H9 (cell line): ENCODE measurements around the gene GLCE. TPM values are rescaled to one million over a fixed set of nuclear protein-coding genes. Genes with fewer than 3 reads are reported as not detected.

Experiments used
- DNase-seq: peaks from one replicate; pipeline ENCODE4 v3.0.0-alpha.2; 2017
- H2AFZ ChIP-seq: one replicate; pipeline ENCODE4 v1.6.1; 2013; ENCODE audit warnings: mild to moderate bottlenecking, low read length, control low read depth, moderate library complexity
- H2AK5ac ChIP-seq: 2 replicates; pipeline ENCODE4 v1.6.1; 2013; ENCODE audit warnings: low read length, control low read depth, mixed read lengths; ENCODE audit not compliant: insufficient read length
- H2BK120ac ChIP-seq: one replicate; pipeline ENCODE4 v1.6.1; 2013; ENCODE audit warnings: low read depth, mild to moderate bottlenecking, low read length, control low read depth, inconsistent platforms; ENCODE audit not compliant: poor library complexity, severe bottlenecking
- H2BK12ac ChIP-seq: 2 replicates; pipeline ENCODE4 v1.6.1; 2013; ENCODE audit warnings: low read length, control low read depth, mixed read lengths, low read depth; ENCODE audit not compliant: insufficient read length
- H2BK15ac ChIP-seq: 2 replicates; pipeline ENCODE4 v1.6.1; 2013; ENCODE audit warnings: low read depth, low read length, control low read depth
- H2BK20ac ChIP-seq: one replicate; pipeline ENCODE4 v1.6.1; 2013; ENCODE audit warnings: low read depth, mild to moderate bottlenecking, low read length, control low read depth, inconsistent platforms; ENCODE audit not compliant: poor library complexity, severe bottlenecking
- H2BK5ac ChIP-seq: 2 replicates; pipeline ENCODE4 v1.6.1; 2013; ENCODE audit warnings: low read length, control low read depth, mixed read lengths; ENCODE audit not compliant: insufficient read length
- H3K14ac ChIP-seq: 2 replicates; pipeline ENCODE4 v1.6.1; 2013; ENCODE audit warnings: low read length, control low read depth; ENCODE audit not compliant: insufficient read depth
- H3K18ac ChIP-seq: 2 replicates; pipeline ENCODE4 v1.6.1; 2013; ENCODE audit warnings: low read depth, mild to moderate bottlenecking, mixed read lengths, low read length, control low read depth; ENCODE audit not compliant: insufficient read length
- H3K23ac ChIP-seq: 2 replicates; pipeline ENCODE4 v1.6.1; 2013; ENCODE audit warnings: low read length, control low read depth, mixed read lengths, low read depth; ENCODE audit not compliant: insufficient read length
- H3K23me2 ChIP-seq: 2 replicates; pipeline ENCODE4 v1.6.1; 2013; ENCODE audit warnings: low read depth, mild to moderate bottlenecking, mixed read lengths, low read length, control low read depth; ENCODE audit not compliant: insufficient read length, poor library complexity, severe bottlenecking
- H3K27ac ChIP-seq: 2 replicates; pipeline ENCODE4 v1.5.1; 2013; ENCODE audit warnings: low read length, control low read depth, mixed read lengths, low read depth; ENCODE audit not compliant: insufficient read length
- H3K27me3 ChIP-seq: 2 replicates; pipeline ENCODE4 v1.6.1; 2013; ENCODE audit warnings: low read length, control low read depth, inconsistent platforms; ENCODE audit not compliant: insufficient read depth
- H3K4ac ChIP-seq: 2 replicates; pipeline ENCODE4 v1.6.1; 2013; ENCODE audit warnings: low read depth, mild to moderate bottlenecking, control low read depth, inconsistent platforms, low read length, moderate library complexity
- H3K4me1 ChIP-seq: 2 replicates; pipeline ENCODE4 v1.6.1; 2013; ENCODE audit warnings: low read length, control low read depth, inconsistent platforms; ENCODE audit not compliant: insufficient read depth
- H3K4me2 ChIP-seq: 2 replicates; pipeline ENCODE4 v1.6.1; 2013; ENCODE audit warnings: low read length, control low read depth, mixed read lengths; ENCODE audit not compliant: insufficient read length, insufficient read depth
- H3K56ac ChIP-seq: 2 replicates; pipeline ENCODE4 v1.6.1; 2013; ENCODE audit warnings: low read depth, mild to moderate bottlenecking, mixed read lengths, low read length, control low read depth; ENCODE audit not compliant: insufficient read length
- H3K79me1 ChIP-seq: 2 replicates; pipeline ENCODE4 v1.6.1; 2013; ENCODE audit warnings: low read depth, mild to moderate bottlenecking, moderate library complexity, low read length, control low read depth, inconsistent platforms; ENCODE audit not compliant: insufficient read depth, poor library complexity, severe bottlenecking
- H3K79me2 ChIP-seq: 2 replicates; pipeline ENCODE4 v1.6.1; 2013; ENCODE audit warnings: low read length, control low read depth, inconsistent platforms; ENCODE audit not compliant: insufficient read depth
- H3K9ac ChIP-seq: 2 replicates; pipeline ENCODE4 v1.6.1; 2013; ENCODE audit warnings: low read length, control low read depth, mixed read lengths; ENCODE audit not compliant: insufficient read length; ENCODE audit errors: extremely low read depth
- H3K9me3 ChIP-seq: one replicate; pipeline ENCODE4 v1.6.1; 2013; ENCODE audit warnings: low read depth, low read length, inconsistent platforms; ENCODE audit not compliant: control insufficient read depth
- H3T11ph ChIP-seq: one replicate; pipeline ENCODE4 v1.6.1; 2013; ENCODE audit warnings: mild to moderate bottlenecking, low read length, control low read depth, inconsistent platforms
- H4K20me1 ChIP-seq: one replicate; pipeline ENCODE4 v1.6.1; 2013; ENCODE audit not compliant: control insufficient read depth, insufficient read length, insufficient read depth
- H4K5ac ChIP-seq: 2 replicates; pipeline ENCODE4 v1.6.1; 2013; ENCODE audit warnings: low read depth, mild to moderate bottlenecking, mixed read lengths, low read length, control low read depth; ENCODE audit not compliant: insufficient read length
- H4K8ac ChIP-seq: replicated peaks from 2 replicates; pipeline ENCODE4 v1.6.1; 2013; ENCODE audit warnings: low read length, control low read depth, mixed read lengths, low read depth; ENCODE audit not compliant: insufficient read length
- H4K91ac ChIP-seq: 2 replicates; pipeline ENCODE4 v1.6.1; 2013; ENCODE audit warnings: low read depth, mild to moderate bottlenecking, moderate library complexity, mixed read lengths, low read length, control low read depth; ENCODE audit not compliant: insufficient read length
- H3K27ac Mint-ChIP-seq, 3 experiments: 2 replicates in 2 of 3; 3 replicates in 1 of 3; pipeline ENCODE4 v1.8.0; 2020 to 2021; ENCODE audit warnings: mixed read lengths in 3 of 3, mild to moderate bottlenecking in 1 of 3, moderate library complexity in 1 of 3
- H3K27me3 Mint-ChIP-seq: 2 replicates; pipeline ENCODE4 v1.8.0; 2021; ENCODE audit warnings: low read depth, mild to moderate bottlenecking, moderate library complexity, mixed read lengths
- H3K36me3 Mint-ChIP-seq, 3 experiments: 2 replicates in 2 of 3; 3 replicates in 1 of 3; pipeline ENCODE4 v1.8.0; 2020 to 2021; ENCODE audit warnings: low read depth in 3 of 3, mixed read lengths in 3 of 3; ENCODE audit not compliant: insufficient read depth in 1 of 3
- H3K4me1 Mint-ChIP-seq, 2 experiments: 2 replicates each; pipeline ENCODE4 v1.8.0; 2020; ENCODE audit warnings: mixed read lengths in 2 of 2
- H3K4me3 Mint-ChIP-seq, 2 experiments: 2 replicates in 1 of 2; 3 replicates in 1 of 2; pipeline ENCODE4 v1.8.0; 2020 to 2021; ENCODE audit warnings: mild to moderate bottlenecking in 2 of 2, mixed read lengths in 2 of 2, moderate library complexity in 1 of 2
- H3K9me3 Mint-ChIP-seq, 2 experiments: 2 replicates in 1 of 2; 3 replicates in 1 of 2; pipeline ENCODE4 v1.8.0; 2020; ENCODE audit warnings: mild to moderate bottlenecking in 2 of 2, mixed read lengths in 2 of 2, moderate library complexity in 1 of 2
- WGBS: extraction: QIAGEN DNeasy Blood & Tissue Kit; methylation state at CpG from one replicate; pipeline ENCODE4 v1.1.7; 2013; ENCODE audit warnings: missing lambda C conversion rate, low lambda C conversion rate, mixed read lengths; ENCODE audit not compliant: insufficient read length; ENCODE audit errors: extremely low coverage; 5-methylcytosine and 5-hydroxymethylcytosine counted together
- total RNA-seq: library from RNA; stranded (reverse); gene quantifications from 2 replicates; pipeline ENCODE4 v1.2.1, GENCODE V29; 2021
- TF ChIP-seq, protein P1 (sequence below): fragments of 200-600 bp; sonication (generic); conservative IDR thresholded peaks from 3 replicates; pipeline ENCODE4 v1.8.0; 2021; ENCODE audit warnings: antibody characterized with exemption, mild to moderate bottlenecking

GLCE gene
- total RNA-seq, 1 experiment from 2014 or later, result 12.2 TPM

DNA sequence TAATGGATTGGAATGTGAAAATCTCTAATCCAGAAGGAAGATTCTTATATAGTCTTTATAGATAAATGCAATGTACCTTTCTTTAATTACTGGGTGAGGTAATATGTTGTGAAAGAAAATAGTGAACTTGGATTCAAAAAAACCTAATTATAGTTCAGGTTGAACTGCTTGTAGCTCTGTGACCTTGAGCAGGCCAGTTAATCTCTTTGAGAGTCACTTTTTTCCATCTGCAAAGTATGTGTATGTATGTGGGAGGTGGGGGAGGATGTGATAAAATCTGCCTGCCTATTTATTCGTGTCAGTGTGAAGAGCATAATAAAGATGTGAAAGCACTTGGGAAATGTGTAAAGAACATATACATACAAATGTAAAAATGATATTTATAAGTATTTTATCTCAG lies 34.4 kb downstream of the GLCE start:
- Histone ChIP-seq H3K27ac (no peak overlapping the region), H2BK15ac (no peak overlapping the region), H2AK5ac (no peak overlapping the region), H4K5ac (no peak overlapping the region), H2BK20ac (no peak overlapping the region), H3K4me1 (peaks cover 8% of the 10 kb centered on the region), H3K23me2 (no peaks in the 10 kb centered on the region), H3K14ac (no peak overlapping the region), H3K27me3 (no peaks in the 10 kb centered on the region), H3K4ac (no peak overlapping the region), H3K23ac (no peak overlapping the region), H2BK120ac (no peak overlapping the region), H2BK5ac (no peak overlapping the region), H3K9me3 (no peaks in the 10 kb centered on the region), H3K18ac (no peak overlapping the region), H2BK12ac (no peak overlapping the region), H3K79me1 (no peaks in the 10 kb centered on the region), H3K79me2 (0 out of 2 replicates have a peak, but pooled peaks cover 1% of the 10 kb centered on the region), H2AFZ (no peak overlapping the region), H4K8ac (no peak overlapping the region), H3K9ac (no peak overlapping the region), H4K20me1 (no peaks in the 10 kb centered on the region), H3T11ph (no peak overlapping the region), H4K91ac (no peak overlapping the region), H3K56ac (no peak overlapping the region), H3K4me2 (no peak overlapping the region)
- Mint-ChIP-seq H3K27me3 (no peaks in the 10 kb centered on the region), H3K36me3 (peaks cover 5 to 16% (median 16%) of the 10 kb centered on the region in 3 experiments; a peak in 6 of 7 replicates), H3K4me1 (peaks cover 19 to 30% of the 10 kb centered on the region in 2 experiments), H3K9me3 (peaks cover 4 to 6% of the 10 kb centered on the region in 2 experiments; a peak in 3 of 5 replicates), H3K27ac (0 out of 7 replicates have a peak overlapping the region, but pooled peaks of 1 of the 3 experiments have one; percentile 11), H3K4me3 (no peak overlapping the region)
- TF ChIP-seq, protein P1, sequence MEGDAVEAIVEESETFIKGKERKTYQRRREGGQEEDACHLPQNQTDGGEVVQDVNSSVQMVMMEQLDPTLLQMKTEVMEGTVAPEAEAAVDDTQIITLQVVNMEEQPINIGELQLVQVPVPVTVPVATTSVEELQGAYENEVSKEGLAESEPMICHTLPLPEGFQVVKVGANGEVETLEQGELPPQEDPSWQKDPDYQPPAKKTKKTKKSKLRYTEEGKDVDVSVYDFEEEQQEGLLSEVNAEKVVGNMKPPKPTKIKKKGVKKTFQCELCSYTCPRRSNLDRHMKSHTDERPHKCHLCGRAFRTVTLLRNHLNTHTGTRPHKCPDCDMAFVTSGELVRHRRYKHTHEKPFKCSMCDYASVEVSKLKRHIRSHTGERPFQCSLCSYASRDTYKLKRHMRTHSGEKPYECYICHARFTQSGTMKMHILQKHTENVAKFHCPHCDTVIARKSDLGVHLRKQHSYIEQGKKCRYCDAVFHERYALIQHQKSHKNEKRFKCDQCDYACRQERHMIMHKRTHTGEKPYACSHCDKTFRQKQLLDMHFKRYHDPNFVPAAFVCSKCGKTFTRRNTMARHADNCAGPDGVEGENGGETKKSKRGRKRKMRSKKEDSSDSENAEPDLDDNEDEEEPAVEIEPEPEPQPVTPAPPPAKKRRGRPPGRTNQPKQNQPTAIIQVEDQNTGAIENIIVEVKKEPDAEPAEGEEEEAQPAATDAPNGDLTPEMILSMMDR, result no peak
- DNase-seq, result no peak
- no CpG with 5 or more reads among the region's 1 CpG for WGBS
